Neuronal stem cell (in vitro differentiated cells): Measurements from ENCODE around the gene CACHD1.
A peak's percentile ranks its signal among the peaks of the same experiment; 100 is the strongest.

Experiments
- DNase-seq: peaks from one replicate; pipeline ENCODE4 v3.0.0-alpha.2; 2013; ENCODE audit warnings: low spot score
- H2AFZ ChIP-seq: one replicate; pipeline ENCODE4 v1.6.1; 2013; ENCODE audit warnings: mild to moderate bottlenecking, low read length, inconsistent platforms
- H2AK5ac ChIP-seq: 2 replicates; pipeline ENCODE4 v1.6.1; 2013; ENCODE audit warnings: low read depth, mild to moderate bottlenecking, inconsistent platforms, low read length, moderate library complexity, mixed read lengths
- H2BK120ac ChIP-seq: 2 replicates; pipeline ENCODE4 v1.6.1; 2013; ENCODE audit warnings: low read depth, mild to moderate bottlenecking, inconsistent platforms, low read length, moderate library complexity, mixed read lengths
- H2BK12ac ChIP-seq: one replicate; pipeline ENCODE4 v1.6.1; 2013; ENCODE audit warnings: low read length, inconsistent platforms
- H2BK15ac ChIP-seq: 2 replicates; pipeline ENCODE4 v1.6.1; 2013; ENCODE audit warnings: mild to moderate bottlenecking, low read length, inconsistent platforms, mixed read lengths
- H2BK5ac ChIP-seq: one replicate; pipeline ENCODE4 v1.6.1; 2013; ENCODE audit warnings: inconsistent platforms, mild to moderate bottlenecking, low read length, moderate library complexity
- H3K14ac ChIP-seq: one replicate; pipeline ENCODE4 v1.6.1; 2013; ENCODE audit warnings: low read length, inconsistent platforms
- H3K18ac ChIP-seq: 2 replicates; pipeline ENCODE4 v1.6.1; 2013; ENCODE audit warnings: low read length, inconsistent platforms
- H3K23ac ChIP-seq: 2 replicates; pipeline ENCODE4 v1.6.1; 2013; ENCODE audit warnings: low read depth, mild to moderate bottlenecking, mixed read lengths, low read length, inconsistent platforms; ENCODE audit not compliant: poor library complexity
- H3K27ac ChIP-seq: replicated peaks from 3 replicates; pipeline ENCODE4 v1.5.1; 2013; ENCODE audit warnings: low read length, inconsistent platforms
- H3K27me3 ChIP-seq, 3 experiments: 2 replicates each; pipeline ENCODE4 v1.6.1; 2013; ENCODE audit warnings: low read length in 3 of 3, mild to moderate bottlenecking in 2 of 3, inconsistent platforms in 1 of 3, low read depth in 1 of 3, mixed read lengths in 1 of 3, moderate library complexity in 1 of 3; ENCODE audit not compliant: control insufficient read depth in 3 of 3, insufficient read depth in 3 of 3
- H3K36me3 ChIP-seq, 2 donors: replicated peaks in 1 of 2; 2 replicates each; pipeline ENCODE4 v1.6.1; 2013; ENCODE audit warnings: low read length in 2 of 2; ENCODE audit not compliant: control insufficient read depth in 2 of 2, insufficient read depth in 2 of 2
- H3K4ac ChIP-seq: 2 replicates; pipeline ENCODE4 v1.6.1; 2013; ENCODE audit warnings: inconsistent platforms, mild to moderate bottlenecking, low read length, moderate library complexity
- H3K4me1 ChIP-seq, 2 donors: 1 replicate in 1 of 2; 2 replicates in 1 of 2; pipeline ENCODE4 v1.6.1; 2013; ENCODE audit warnings: low read length in 2 of 2, low read depth in 1 of 2; ENCODE audit not compliant: control insufficient read depth in 2 of 2, insufficient read depth in 1 of 2
- H3K4me2 ChIP-seq: one replicate; pipeline ENCODE4 v1.6.1; 2013; ENCODE audit warnings: mild to moderate bottlenecking, low read length, inconsistent platforms; ENCODE audit not compliant: insufficient read depth, poor library complexity, severe bottlenecking
- H3K4me3 ChIP-seq, 2 donors: 2 replicates each; pipeline ENCODE4 v1.5.1; 2013; ENCODE audit warnings: low read length in 2 of 2, mild to moderate bottlenecking in 2 of 2, inconsistent platforms in 1 of 2, moderate library complexity in 1 of 2
- H3K79me1 ChIP-seq: one replicate; pipeline ENCODE4 v1.6.1; 2013; ENCODE audit warnings: low read depth, mild to moderate bottlenecking, inconsistent platforms, low read length, moderate library complexity
- H3K9ac ChIP-seq: one replicate; pipeline ENCODE4 v1.6.1; 2013; ENCODE audit warnings: mild to moderate bottlenecking, low read depth, low read length, inconsistent platforms; ENCODE audit not compliant: poor library complexity
- H3K9me3 ChIP-seq, 2 donors: replicated peaks in 1 of 2; 2 replicates each; pipeline versions ENCODE3 to v1.6.1; 2013; ENCODE audit warnings: low read length in 2 of 2, mild to moderate bottlenecking in 2 of 2, inconsistent platforms in 1 of 2, low read depth in 1 of 2, mixed read lengths in 1 of 2, moderate library complexity in 1 of 2; ENCODE audit not compliant: control insufficient read depth in 2 of 2, insufficient read depth in 1 of 2
- H4K8ac ChIP-seq: one replicate; pipeline ENCODE4 v1.6.1; 2013; ENCODE audit warnings: low read depth, mild to moderate bottlenecking, inconsistent platforms, low read length, moderate library complexity
- H4K91ac ChIP-seq: one replicate; pipeline ENCODE4 v1.6.1; 2013; ENCODE audit warnings: low read length, low read depth, mild to moderate bottlenecking, inconsistent platforms; ENCODE audit not compliant: poor library complexity
- WGBS, 2 donors: extraction: QIAGEN DNeasy Blood & Tissue Kit; methylation state at CpG; one replicate each; pipeline ENCODE4 v1.1.7; 2013; ENCODE audit warnings: missing lambda C conversion rate in 2 of 2, mixed read lengths in 1 of 2; ENCODE audit not compliant: insufficient read length in 2 of 2, insufficient replicate concordance in 1 of 2; ENCODE audit errors: extremely low coverage in 2 of 2; 5-methylcytosine and 5-hydroxymethylcytosine counted together

Gene CACHD1

GRCh38 chr1:64597113-64597512 lies 127.2 kb downstream of the CACHD1 start:
- H2BK120ac ChIP-seq = no peak overlapping the region
- no CpG with 5 or more reads among the region's 4 CpGs for WGBS, 2 donors

GRCh38 chr1:64598100-64598571 lies 128.2 kb downstream of the CACHD1 start:
- Histone ChIP-seq H3K4me1 (peaks cover 11 to 42% of the 10 kb centered on the region in 2 donors), H2BK12ac (no peak overlapping the region), H2BK5ac (no peak overlapping the region), H3K4me2 (no peak overlapping the region), H3K27ac (no peak overlapping the region), H3K27me3 (no peaks in the 10 kb centered on the region), H3K4me3 (no peak overlapping the region), H2BK120ac (no peak overlapping the region), H4K91ac (no peak overlapping the region), H3K18ac (no peak overlapping the region), H2AFZ (no peak overlapping the region), H3K14ac (no peak overlapping the region), H3K36me3 (peaks cover 0 to 16% of the 10 kb centered on the region in 2 donors), H3K9me3 (peaks cover 0 to 8% of the 10 kb centered on the region in 2 donors), H2BK15ac (no peak overlapping the region), H2AK5ac (no peak overlapping the region), H4K8ac (no peak overlapping the region), H3K79me1 (no peaks in the 10 kb centered on the region), H3K23ac (no peak overlapping the region), H3K9ac (no peak overlapping the region), H3K4ac (no peak overlapping the region)
- no CpG with 5 or more reads among the region's 8 CpGs for WGBS, 2 donors
- DNase-seq = peak; percentile 20

More at GRCh38 chr1:64597113-64597512, 127.2 kb downstream of the CACHD1 start:
- Histone ChIP-seq H3K36me3 (peaks cover 0 to 10% of the 10 kb centered on the region in 2 donors), H3K4me1 (peaks cover 11 to 42% of the 10 kb centered on the region in 2 donors), H2AFZ (peak overlapping the region; percentile 4), H3K27me3 (no peaks in the 10 kb centered on the region), H3K9me3 (peaks cover 0 to 4% of the 10 kb centered on the region in 2 donors), H3K4ac (no peak overlapping the region), H4K8ac (no peak overlapping the region), H4K91ac (no peak overlapping the region), H3K23ac (no peak overlapping the region), H2BK15ac (no peak overlapping the region), H3K18ac (no peak overlapping the region), H3K9ac (no peak overlapping the region), H3K14ac (no peak overlapping the region), H2BK12ac (no peak overlapping the region), H3K4me3 (no peak overlapping the region), H2AK5ac (no peak overlapping the region), H3K79me1 (no peaks in the 10 kb centered on the region), H2BK5ac (no peak overlapping the region), H3K27ac (no peak overlapping the region), H3K4me2 (no peak overlapping the region)
- no peak for DNase-seq

- H3K36me3 ChIP-seq = peaks cover 0 to 27% of the 10 kb centered on the region in 2 donors
- no peak overlapping the region for H3K9ac ChIP-seq
- H2BK12ac ChIP-seq = no peak overlapping the region
- H2BK5ac ChIP-seq = no peak overlapping the region
- no peak for DNase-seq
- no peak overlapping the region for H3K23ac ChIP-seq
- no peak overlapping the region for H4K8ac ChIP-seq
- H2BK15ac ChIP-seq = no peak overlapping the region
- no peak overlapping the region for H2AFZ ChIP-seq
- H3K4me2 ChIP-seq = no peak overlapping the region
- no peak overlapping the region for H2BK120ac ChIP-seq
- no peak overlapping the region for H3K4me3 ChIP-seq
- H3K79me1 ChIP-seq = no peaks in the 10 kb centered on the region
- no peak overlapping the region for H3K18ac ChIP-seq
- H3K27ac ChIP-seq = no peak overlapping the region
- H3K14ac ChIP-seq = no peak overlapping the region
- no peak overlapping the region for H2AK5ac ChIP-seq
- H4K91ac ChIP-seq = no peak overlapping the region
- H3K27me3 ChIP-seq = no peaks in the 10 kb centered on the region
- H3K4ac ChIP-seq = no peak overlapping the region
- WGBS, 2 donors = no CpG with 5 or more reads among the region's 3 CpGs
- peaks cover 0 to 8% of the 10 kb centered on the region in 2 donors for H3K9me3 ChIP-seq
- H3K4me1 ChIP-seq = peaks cover 11 to 42% of the 10 kb centered on the region in 2 donors
Measured at GRCh38 chr1:64599242-64599641, 129.3 kb downstream of the CACHD1 start.

- H2BK5ac ChIP-seq = no peak overlapping the region
- H3K4me1 ChIP-seq = peaks cover 10 to 29% of the 10 kb centered on the region in 2 donors
- no peaks in the 10 kb centered on the region for H3K79me1 ChIP-seq
- H4K8ac ChIP-seq = no peak overlapping the region
- no peak overlapping the region for H2BK120ac ChIP-seq
- H2AFZ ChIP-seq = no peak overlapping the region
- no peak overlapping the region for H3K14ac ChIP-seq
- no peak overlapping the region for H3K18ac ChIP-seq
- no peak overlapping the region for H3K4me3 ChIP-seq
- H4K91ac ChIP-seq = no peak overlapping the region
- H3K36me3 ChIP-seq = peaks cover 0 to 44% of the 10 kb centered on the region in 2 donors
- H2BK15ac ChIP-seq = no peak overlapping the region
- H3K9me3 ChIP-seq = peaks cover 0 to 10% of the 10 kb centered on the region in 2 donors
- H3K27me3 ChIP-seq = no peaks in the 10 kb centered on the region
- no peak overlapping the region for H2BK12ac ChIP-seq
- H3K27ac ChIP-seq = no peak overlapping the region
- no peak overlapping the region for H2AK5ac ChIP-seq
- no peak overlapping the region for H3K9ac ChIP-seq
- no peak overlapping the region for H3K23ac ChIP-seq
- H3K4me2 ChIP-seq = no peak overlapping the region
- WGBS, 2 donors = no CpG with 5 or more reads among the region's 3 CpGs
- no peak for DNase-seq
- no peak overlapping the region for H3K4ac ChIP-seq
Measured at GRCh38 chr1:64601207-64601606, 131.3 kb downstream of the CACHD1 start.
